GM18520 (cell line): Measurements from ENCODE around the gene RBM23.

ENCODE experiments used
- ATAC-seq: cut with Tn5 transposase; IDR thresholded peaks from one replicate; pipeline ENCODE4 v1.9.1; 2021; ENCODE audit not compliant: unreplicated experiment

RBM23 gene

DNA sequence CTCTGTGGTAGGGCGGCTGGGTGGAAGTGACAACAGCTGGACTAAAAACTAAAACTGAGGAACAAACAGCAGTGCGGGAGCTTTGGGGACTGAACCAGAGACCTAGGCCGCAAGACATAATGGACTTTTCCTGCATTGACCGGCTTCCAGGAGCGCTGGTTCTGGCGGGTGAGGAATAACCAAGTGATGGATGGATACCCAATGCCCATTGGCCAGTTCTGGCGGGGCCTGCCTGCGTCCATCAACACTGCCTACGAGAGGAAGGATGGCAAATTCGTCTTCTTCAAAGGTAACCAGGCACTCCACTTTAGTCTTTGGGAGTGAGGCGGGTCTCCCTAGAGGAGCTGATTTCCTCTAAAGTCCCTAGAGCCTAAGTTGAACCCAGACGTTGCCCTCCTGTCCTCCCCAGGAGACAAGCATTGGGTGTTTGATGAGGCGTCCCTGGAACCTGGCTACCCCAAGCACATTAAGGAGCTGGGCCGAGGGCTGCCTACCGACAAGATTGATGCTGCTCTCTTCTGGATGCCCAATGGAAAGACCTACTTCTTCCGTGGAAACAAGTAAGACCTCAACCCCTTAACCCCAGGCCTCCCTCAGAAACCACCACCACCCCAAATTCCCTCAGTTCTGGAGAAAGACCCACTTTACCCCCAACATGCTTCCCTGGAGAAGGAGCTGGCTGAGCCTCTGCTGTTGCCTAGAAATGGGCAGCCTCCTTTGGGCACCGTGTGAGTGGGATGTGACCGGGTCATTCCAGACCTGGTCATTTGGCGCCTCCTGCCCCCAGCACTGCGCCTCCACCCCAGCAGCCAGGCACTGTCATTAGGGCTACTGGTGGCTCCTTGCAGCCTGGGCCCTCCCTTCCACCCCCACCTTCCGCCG is 74.5 kb downstream of the RBM23 start:
- ATAC-seq, result no peak
